HepG2 (cell line): Measurements from ENCODE around the gene WWP2. TPM values are rescaled to one million over a fixed set of nuclear protein-coding genes. Genes with fewer than 3 reads are reported as not detected.
A peak's percentile ranks its signal among the peaks of the same experiment; 100 is the strongest.

Experiments used
- CAMTA2 ChIP-seq: sonication (generic); formaldehyde crosslinking; IDR thresholded peaks from 2 replicates; pipeline ENCODE4 v1.4.0; 2020; ENCODE audit warnings: mild to moderate bottlenecking, missing genetic modification reagents, borderline replicate concordance
- CBX2 ChIP-seq, 2 experiments: fragments of 200-600 bp in 1 of 2; sonication (generic); formaldehyde crosslinking in 1 of 2; IDR thresholded peaks; 2 replicates each; pipeline versions ENCODE4 v1.7.0 to v1.8.1; 2018 to 2022; ENCODE audit warnings: low read depth in 2 of 2, low read length in 1 of 2, mild to moderate bottlenecking in 1 of 2, missing genetic modification reagents in 1 of 2
- CC2D1A ChIP-seq: sonication (generic); formaldehyde crosslinking; IDR thresholded peaks from 2 replicates; pipeline ENCODE4 v1.8.1; 2023; ENCODE audit warnings: mild to moderate bottlenecking, missing genetic modification reagents
- EED ChIP-seq: sonication (generic); formaldehyde crosslinking; IDR thresholded peaks from 2 replicates; pipeline ENCODE4 v1.5.0; 2020; ENCODE audit warnings: mild to moderate bottlenecking, missing genetic modification reagents
- ELK4 ChIP-seq: sonication (generic); formaldehyde crosslinking; IDR thresholded peaks from 2 replicates; pipeline ENCODE4 v1.9.0; 2021; ENCODE audit warnings: missing genetic modification reagents, borderline replicate concordance
- EZH2 ChIP-seq: conservative IDR thresholded peaks from 2 replicates; pipeline ENCODE4 v1.6.1; 2012; ENCODE audit warnings: mild to moderate bottlenecking, low read depth, low read length, moderate library complexity
- FOXP4 ChIP-seq: sonication (generic); formaldehyde crosslinking; IDR thresholded peaks from 2 replicates; pipeline ENCODE4 v1.4.0; 2020; ENCODE audit warnings: missing genetic modification reagents
- HDAC1 ChIP-seq: sonication (generic); formaldehyde crosslinking; IDR thresholded peaks from 2 replicates; pipeline ENCODE4 v1.5.1; 2020; ENCODE audit warnings: mild to moderate bottlenecking, missing genetic modification reagents
- MTERF4 ChIP-seq: sonication (generic); formaldehyde crosslinking; IDR thresholded peaks from 2 replicates; pipeline ENCODE4 v1.8.0; 2023; ENCODE audit warnings: mild to moderate bottlenecking, missing genetic modification reagents
- NR0B2 ChIP-seq: sonication (generic); formaldehyde crosslinking; IDR thresholded peaks from 2 replicates; pipeline ENCODE4 v1.4.0; 2020; ENCODE audit warnings: mild to moderate bottlenecking, missing genetic modification reagents
- POLR2G ChIP-seq: fragments of 200-400 bp; formaldehyde crosslinking; IDR thresholded peaks from 2 replicates; pipeline ENCODE4 v1.6.1; 2018; ENCODE audit warnings: mild to moderate bottlenecking, low read depth, low read length, moderate library complexity
- RCOR2 ChIP-seq: IDR thresholded peaks from 2 replicates; pipeline ENCODE4 v1.6.1; 2016; ENCODE audit warnings: missing biosample characterization, missing genetic modification reagents
- SOX5 ChIP-seq: IDR thresholded peaks from 2 replicates; pipeline ENCODE4 v1.6.1; 2016; ENCODE audit warnings: borderline replicate concordance
- SP1 ChIP-seq, 2 experiments: fragments of 450-650 bp in 1 of 2; sonication (generic) in 1 of 2; formaldehyde crosslinking in 1 of 2; IDR thresholded peaks; 2 replicates each; pipeline versions ENCODE4 v1.4.0 to v1.6.1; 2016 to 2020; ENCODE audit warnings: missing genetic modification reagents in 1 of 2
- ZFP36 ChIP-seq: fragments of 150-350 bp; IDR thresholded peaks from 2 replicates; pipeline ENCODE4 v1.6.1; 2018; ENCODE audit warnings: borderline replicate concordance, low read length, low read depth; ENCODE audit not compliant: partially characterized antibody
- ZFY ChIP-seq: sonication (generic); formaldehyde crosslinking; IDR thresholded peaks from 2 replicates; pipeline ENCODE4 v1.4.0; 2020; ENCODE audit warnings: missing genetic modification reagents
- ZNF432 ChIP-seq: sonication (generic); formaldehyde crosslinking; IDR thresholded peaks from 2 replicates; pipeline ENCODE4 v1.5.0; 2020; ENCODE audit warnings: missing genetic modification reagents, mild to moderate bottlenecking, borderline replicate concordance
- ZNF609 ChIP-seq: sonication (generic); formaldehyde crosslinking; IDR thresholded peaks from 2 replicates; pipeline ENCODE4 v1.4.0; 2020; ENCODE audit warnings: mild to moderate bottlenecking, missing genetic modification reagents, borderline replicate concordance
- ZNF639 ChIP-seq: conservative IDR thresholded peaks from 2 replicates; pipeline ENCODE4 v1.6.1; 2018; ENCODE audit warnings: missing genetic modification reagents
- polyA plus RNA-seq, 8 experiments: library from polyadenylated mRNA; depleted of rRNA in 3 of 8; stranded (reverse) in 7 of 8; unstranded in 1 of 8; fragments of >200 nt; fragmentation: Illumina TruSeq in 4 of 8; extraction: Trizol in 4 of 8; gene quantifications; 2 replicates each; pipeline versions ENCODE4 v1.2.1 to v1.2.3, GENCODE V29; 2011 to 2016; ENCODE audit warnings: low read depth in 4 of 8, missing spikeins in 1 of 8, mixed read lengths in 1 of 8; ENCODE audit not compliant: insufficient read depth in 1 of 8
- total RNA-seq, 5 experiments: library from RNA; depleted of rRNA; stranded (reverse); fragments of >200 nt; fragmentation: Illumina TruSeq; extraction: Trizol; gene quantifications; 2 replicates each; pipeline ENCODE4 v1.2.3, GENCODE V29; 2016; ENCODE audit warnings: low read depth in 1 of 5

The WWP2 gene
- total and polyA plus RNA-seq, 2 of the 13 experiments (the other 11 are each of a cell fraction or from before 2014, with no cell fraction given): 11.4 to 28.2 TPM

GRCh38 chr16:69845181-69845580 is 83.0 kb downstream of the WWP2 start (continued):
- no peak for TF ChIP-seq POLR2G
- no peak for TF ChIP-seq ZFP36
- TF ChIP-seq ELK4 (CRISPR knock-in tag): no peak
- TF ChIP-seq RCOR2 (CRISPR knock-in tag): peak; percentile 75; the same call in 1 of the 2 replicates
- no peak for TF ChIP-seq ZNF432
- TF ChIP-seq EED (CRISPR knock-in tag): no peak
- peak; percentile 70 for TF ChIP-seq HDAC1 (CRISPR knock-in tag)
- TF ChIP-seq ZNF639 (CRISPR knock-in tag): no peak
- TF ChIP-seq ZFY (CRISPR knock-in tag): no peak
- no peak for TF ChIP-seq SP1 (IDR thresholded peaks at IDR 0.05)
- TF ChIP-seq SP1 (CRISPR knock-in tag; IDR thresholded peaks at IDR 0.05): no peak
- TF ChIP-seq NR0B2 (CRISPR knock-in tag): no peak
- no peak for TF ChIP-seq CBX2 (IDR thresholded peaks at IDR 0.05; ENCODE audit: low read depth, low read length)
- TF ChIP-seq CBX2 (CRISPR knock-in tag; IDR thresholded peaks at IDR 0.05; ENCODE audit: low read depth): no peak
- TF ChIP-seq EZH2: no peak
- TF ChIP-seq CAMTA2 (CRISPR knock-in tag): no peak
- peak; percentile 67; the same call in 1 of the 2 replicates for TF ChIP-seq FOXP4
- peak; percentile 49; the same call in 1 of the 2 replicates for TF ChIP-seq SOX5 (CRISPR knock-in tag)
- TF ChIP-seq ZNF609 (CRISPR knock-in tag): peak; percentile 49; the same call in 1 of the 2 replicates
- no peak for TF ChIP-seq MTERF4 (CRISPR knock-in tag)
- TF ChIP-seq CC2D1A (CRISPR knock-in tag): no peak
